Lung (tissue), 12 donors: ENCODE data around the gene TECTA. TPM values are rescaled to one million over a fixed set of nuclear protein-coding genes. Genes with fewer than 3 reads are reported as not detected.

Experiments
- ATAC-seq: fragments of 200-7000 bp; cut with Tn5 transposase; one replicate; pipeline ENCODE4 v1.9.1; 2020; ENCODE audit warnings: moderate number of reproducible peaks; ENCODE audit not compliant: insufficient read depth, low FRiP score
- DNase-seq, 3 donors: peaks; one replicate each; pipeline ENCODE4 v3.0.0-alpha.2; 2013 to 2017
- H3K27ac ChIP-seq, 2 donors: one replicate each; pipeline ENCODE4 v1.5.1; 2013; ENCODE audit warnings: mild to moderate bottlenecking in 2 of 2, moderate library complexity in 2 of 2, control low read depth in 1 of 2, inconsistent platforms in 1 of 2, low read depth in 1 of 2, low read length in 1 of 2
- H3K27me3 ChIP-seq, 3 donors: one replicate each; pipeline ENCODE4 v1.5.1; 2013; ENCODE audit warnings: low read length in 2 of 3; ENCODE audit not compliant: control insufficient read depth in 3 of 3, insufficient read depth in 3 of 3
- H3K36me3 ChIP-seq, 4 donors: one replicate each; pipeline ENCODE4 v1.5.1; 2013; ENCODE audit warnings: low read length in 4 of 4, mild to moderate bottlenecking in 1 of 4, moderate library complexity in 1 of 4; ENCODE audit not compliant: control insufficient read depth in 4 of 4, insufficient read depth in 4 of 4
- H3K4me1 ChIP-seq, 5 donors: one replicate each; pipeline ENCODE4 v1.5.1; 2013; ENCODE audit warnings: low read length in 5 of 5, mild to moderate bottlenecking in 2 of 5, moderate library complexity in 1 of 5; ENCODE audit not compliant: control insufficient read depth in 5 of 5, insufficient read depth in 5 of 5
- H3K4me3 ChIP-seq: one replicate; pipeline ENCODE4 v1.5.1; 2013; ENCODE audit warnings: mild to moderate bottlenecking, control low read depth, moderate library complexity
- H3K9ac ChIP-seq, 2 donors: one replicate each; pipeline ENCODE4 v1.5.1; 2013; ENCODE audit warnings: low read length in 2 of 2, control low read depth in 1 of 2; ENCODE audit not compliant: insufficient read depth in 1 of 2
- H3K9me3 ChIP-seq, 4 donors: one replicate each; pipeline ENCODE4 v1.5.1; 2013; ENCODE audit warnings: low read length in 3 of 4, mild to moderate bottlenecking in 1 of 4, moderate library complexity in 1 of 4; ENCODE audit not compliant: control insufficient read depth in 4 of 4, insufficient read depth in 3 of 4
- CTCF ChIP-seq: IDR thresholded peaks from 2 replicates; pipeline ENCODE4 v1.5.1; 2012; ENCODE audit warnings: mild to moderate bottlenecking; ENCODE audit errors: control extremely low read depth, extremely low read depth
- WGBS, 2 donors: extraction: QIAGEN DNeasy Blood & Tissue Kit; methylation state at CpG; one replicate each; pipeline ENCODE4 v1.1.7; 2013; 5-methylcytosine and 5-hydroxymethylcytosine counted together
- polyA plus RNA-seq, 2 donors: library from polyadenylated mRNA; stranded (reverse); fragments of 200-250 nt; gene quantifications; one replicate each; pipeline ENCODE4 v1.2.1, GENCODE V29; 2013
- total RNA-seq, 2 donors: library from RNA; depleted of rRNA in 1 of 2; stranded (reverse); fragments of >200 nt in 1 of 2; gene quantifications; one replicate each; pipeline ENCODE4 v1.2.1, GENCODE V29; 2014 to 2021
- donor health status: control.
- donor health status: control.
- donor health status: Bipolar disorder and iron deficiency.
- donor health status: healthy.
- donor health status: DM: yes; HTN: yes; CAD: no.

TECTA gene
- total and polyA plus RNA-seq, 4 donors: 0.35 to 2.5 (median 0.82) TPM

GRCh38 chr11:121095561-121095960 is 5.5 kb upstream of the TECTA start:
- Histone ChIP-seq H3K9ac (no peak overlapping the region), H3K27ac (no peak overlapping the region), H3K27me3 (no peaks in the 10 kb centered on the region), H3K4me3 (no peak overlapping the region), H3K9me3 (no peaks in the 10 kb centered on the region), H3K4me1 (peaks cover 0 to 10% (median 0%) of the 10 kb centered on the region in 5 donors), H3K36me3 (peaks cover 0 to 4% (median 1%) of the 10 kb centered on the region in 4 donors)
- ATAC-seq: no peak
- DNase-seq: no peak
- no peak for TF ChIP-seq CTCF
- 89 to 97% methylated on average over 1 of the region's 1 CpG for WGBS, 2 donors

- H3K4me3 ChIP-seq: no peak overlapping the region
- no peaks in the 10 kb centered on the region for H3K36me3 ChIP-seq
- peaks cover 0 to 13% (median under 1%) of the 10 kb centered on the region in 5 donors for H3K4me1 ChIP-seq
- no peak for DNase-seq
- no peaks in the 10 kb centered on the region for H3K9me3 ChIP-seq
- no peak overlapping the region for H3K27ac ChIP-seq
- TF ChIP-seq CTCF: no peak
- ATAC-seq: no peak
- 91 to 94% methylated on average over 4 of the region's 4 CpGs for WGBS, 2 donors
- H3K27me3 ChIP-seq: no peaks in the 10 kb centered on the region
- no peak overlapping the region for H3K9ac ChIP-seq
Observed at GRCh38 chr11:121099364-121099763, 1.7 kb upstream of the TECTA start.

DNA sequence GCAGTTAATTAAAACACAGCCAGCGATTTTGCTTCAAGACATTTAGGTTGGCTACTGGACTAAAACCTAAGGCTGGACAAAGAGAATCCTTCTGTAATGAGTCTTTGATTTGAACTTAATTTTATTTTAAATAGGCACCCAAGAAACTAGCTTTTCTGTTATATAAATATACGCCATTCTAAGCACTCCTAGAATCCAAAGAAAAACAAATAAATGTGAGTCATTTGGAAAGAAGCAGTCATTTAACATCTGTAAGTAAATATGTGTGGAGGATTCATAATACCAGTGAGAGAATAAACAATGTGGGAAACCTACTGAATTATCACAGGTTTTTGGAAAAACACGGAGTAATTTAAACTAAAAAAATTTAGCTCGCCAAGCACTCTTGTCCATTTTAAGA is 1.2 kb upstream of the TECTA start:
- H3K9ac ChIP-seq: no peak overlapping the region
- DNase-seq: no peak

More for the DNA sequence above, 1.2 kb upstream of the TECTA start:
- Histone ChIP-seq H3K27ac (no peak overlapping the region), H3K27me3 (no peaks in the 10 kb centered on the region), H3K4me1 (peaks cover 0 to 18% (median 3%) of the 10 kb centered on the region in 5 donors), H3K9me3 (no peaks in the 10 kb centered on the region), H3K36me3 (no peaks in the 10 kb centered on the region), H3K4me3 (no peak overlapping the region)
- WGBS, 2 donors: 76 to 86% methylated on average over 4 of the region's 4 CpGs
- no peak for ATAC-seq
- no peak for TF ChIP-seq CTCF
